Caco-2 (cell line): ENCODE results near the gene ABI3BP. TPM values are rescaled to one million over a fixed set of nuclear protein-coding genes. Genes with fewer than 3 reads are reported as not detected.

Experiments used
- BruUV-seq: library from RNA; stranded (reverse); fragments of 400-500 nt; replicated peaks from 2 replicates; lab custom pipeline; 2021; lab: Mats Ljungman, UMichigan
- CTCF ChIA-PET: fragments of 300-600 bp; sonication (Branson Sonifier 250); formaldehyde crosslinking; loops from one replicate; lab custom pipeline; 2022; ENCODE audit warnings: antibody characterized with exemption; lab: Charles Lee
- POLR2A ChIA-PET: fragments of 300-600 bp; sonication (Branson Sonifier 250); formaldehyde crosslinking; loops from one replicate; lab custom pipeline; 2022; ENCODE audit warnings: antibody characterized with exemption; lab: Charles Lee
- DNase-seq, 2 experiments: peaks; one replicate each; pipeline versions ENCODE4 v3.0.0 to v3.0.0-alpha.2; 2020 to 2022
- H3K27me3 ChIP-seq: replicated peaks from 2 replicates; pipeline ENCODE4 v1.6.0; 2011; ENCODE audit warnings: low read length; ENCODE audit not compliant: control insufficient read depth, insufficient read depth
- H3K36me3 ChIP-seq: 2 replicates; pipeline ENCODE4 v1.5.1; 2011; ENCODE audit warnings: low read length; ENCODE audit not compliant: control insufficient read depth, insufficient read depth
- H3K4me1 ChIP-seq: fragments of 250-450 bp; sonication (Bioruptor Pico); 2 replicates; pipeline ENCODE4 v1.5.1; 2020; ENCODE audit warnings: mild to moderate bottlenecking
- H3K4me3 ChIP-seq: 2 replicates; pipeline ENCODE4 v1.5.1; 2011; ENCODE audit warnings: low read depth, mild to moderate bottlenecking, control low read depth, low read length
- H3K9me3 ChIP-seq: fragments of 250-450 bp; sonication (Bioruptor Pico); 2 replicates; pipeline ENCODE4 v1.5.1; 2020; ENCODE audit warnings: mild to moderate bottlenecking, moderate library complexity
- H3K27ac Mint-ChIP-seq: one replicate; pipeline ENCODE4 v1.8.0; 2022; ENCODE audit warnings: mixed read lengths; ENCODE audit not compliant: unreplicated experiment
- H3K27me3 Mint-ChIP-seq: one replicate; pipeline ENCODE4 v1.8.0; 2022; ENCODE audit warnings: mixed read lengths; ENCODE audit not compliant: insufficient read depth, unreplicated experiment
- H3K36me3 Mint-ChIP-seq: one replicate; pipeline ENCODE4 v1.8.0; 2022; ENCODE audit warnings: mild to moderate bottlenecking, mixed read lengths; ENCODE audit not compliant: insufficient read depth, unreplicated experiment
- H3K4me1 Mint-ChIP-seq: one replicate; pipeline ENCODE4 v1.8.0; 2022; ENCODE audit warnings: low read depth, mixed read lengths; ENCODE audit not compliant: unreplicated experiment
- H3K4me3 Mint-ChIP-seq: one replicate; pipeline ENCODE4 v1.8.0; 2022; ENCODE audit warnings: mild to moderate bottlenecking, moderate library complexity, mixed read lengths; ENCODE audit not compliant: unreplicated experiment
- H3K9me3 Mint-ChIP-seq: one replicate; pipeline ENCODE4 v1.8.0; 2022; ENCODE audit warnings: mixed read lengths; ENCODE audit not compliant: unreplicated experiment
- CTCF ChIP-seq, 2 experiments: fragments of 200-600 bp in 1 of 2; IDR thresholded peaks; 1 replicate in 1 of 2; 2 replicates in 1 of 2; pipeline versions ENCODE4 v1.5.1 to v1.8.0; 2011 to 2022; ENCODE audit warnings: antibody characterized with exemption in 1 of 2, control low read depth in 1 of 2, inconsistent platforms in 1 of 2, low read depth in 1 of 2, low read length in 1 of 2, mild to moderate bottlenecking in 1 of 2, moderate library complexity in 1 of 2; ENCODE audit not compliant: insufficient read depth in 1 of 2, severe bottlenecking in 1 of 2, unreplicated experiment in 1 of 2
- intact Hi-C: fragments of 100-400 bp; cut with micrococcal nuclease; formaldehyde crosslinking; loops from one replicate; pipeline ENCODE4 v1.10.0; 2022; ENCODE audit not compliant: unreplicated experiment
- total RNA-seq: library from RNA; stranded (reverse); gene quantifications from 2 replicates; pipeline ENCODE4 v1.2.3, GENCODE V29; 2022

Gene ABI3BP
- total RNA-seq, 1 experiment from 2014 or later = not detected

- Mint-ChIP-seq H3K9me3 (no peaks in the 10 kb centered on the region), H3K27ac (no peak overlapping the region), H3K27me3 (peaks cover 5% of the 10 kb centered on the region), H3K4me1 (no peaks in the 10 kb centered on the region), H3K4me3 (no peak overlapping the region), H3K36me3 (no peaks in the 10 kb centered on the region)
- Histone ChIP-seq H3K4me1 (no peaks in the 10 kb centered on the region), H3K27me3 (no peaks in the 10 kb centered on the region), H3K36me3 (no peaks in the 10 kb centered on the region), H3K9me3 (no peaks in the 10 kb centered on the region), H3K4me3 (no peak overlapping the region)
- intact Hi-C loops = no loop called here
- ChIA-PET POLR2A (no interaction called here), CTCF (interaction anchor here (0.7 kb wide), 1 partner anchor 42 kb away, joined by 3 read pairs; no protein-coding TSS in a partner anchor)
- TF ChIP-seq CTCF (IDR thresholded peaks at IDR 0.05; ENCODE audit: insufficient read depth in 1 of 2, low read depth in 1 of 2, low read length in 1 of 2, severe bottlenecking in 1 of 2, unreplicated experiment in 1 of 2) = no peak
- no peak for DNase-seq
- no TSS peak for BruUV-seq
These were observed 119.6 kb downstream of the ABI3BP start for GRCh38 chr3:100873611-100874010.

- Histone ChIP-seq H3K27me3 (no peaks in the 10 kb centered on the region), H3K4me1 (no peaks in the 10 kb centered on the region), H3K4me3 (no peak overlapping the region), H3K36me3 (no peaks in the 10 kb centered on the region), H3K9me3 (no peaks in the 10 kb centered on the region)
- TF ChIP-seq CTCF (IDR thresholded peaks at IDR 0.05; ENCODE audit: insufficient read depth in 1 of 2, low read depth in 1 of 2, low read length in 1 of 2, severe bottlenecking in 1 of 2, unreplicated experiment in 1 of 2) = no peak
- no TSS peak for BruUV-seq
- intact Hi-C loops = no loop called here
- DNase-seq = no peak
- Mint-ChIP-seq H3K36me3 (no peaks in the 10 kb centered on the region), H3K27me3 (peaks cover 8% of the 10 kb centered on the region), H3K4me1 (no peaks in the 10 kb centered on the region), H3K27ac (no peak overlapping the region), H3K4me3 (no peak overlapping the region), H3K9me3 (no peaks in the 10 kb centered on the region)
- ChIA-PET POLR2A (no interaction called here), CTCF (no interaction called here)
These were observed 121.9 kb downstream of the ABI3BP start for GRCh38 chr3:100871306-100871705.

- BruUV-seq = no TSS peak
- Mint-ChIP-seq H3K4me3 (no peak overlapping the region), H3K9me3 (no peaks in the 10 kb centered on the region), H3K4me1 (no peaks in the 10 kb centered on the region), H3K27me3 (peaks cover 8% of the 10 kb centered on the region), H3K27ac (no peak overlapping the region), H3K36me3 (no peaks in the 10 kb centered on the region)
- intact Hi-C loops = no loop called here
- Histone ChIP-seq H3K4me3 (no peak overlapping the region), H3K27me3 (no peaks in the 10 kb centered on the region), H3K9me3 (no peaks in the 10 kb centered on the region), H3K36me3 (no peaks in the 10 kb centered on the region), H3K4me1 (no peaks in the 10 kb centered on the region)
- DNase-seq = no peak
- TF ChIP-seq CTCF (IDR thresholded peaks at IDR 0.05; ENCODE audit: insufficient read depth in 1 of 2, low read depth in 1 of 2, low read length in 1 of 2, severe bottlenecking in 1 of 2, unreplicated experiment in 1 of 2) = no peak
- POLR2A ChIA-PET = interaction anchor here (0.7 kb wide), 1 partner anchor 1198 kb away, joined by 19 read pairs; no protein-coding TSS in a partner anchor
- CTCF ChIA-PET = no interaction called here
These were observed 123.4 kb downstream of the ABI3BP start for GRCh38 chr3:100869787-100870186.
